ENCODE results near the gene MCF2.

MCF2 gene

GRCh38 chrX:139532834-139533233, 175.1 kb downstream of the MCF2 start (continued):
- TF ChIP-seq AEBP2 (tag by site-specific recombination; IDR thresholded peaks at IDR 0.05; ENCODE audit: borderline replicate concordance) = no peak
- TF ChIP-seq TRIM28 (IDR thresholded peaks at IDR 0.05; ENCODE audit: borderline replicate concordance, low read length) = no peak
- no peak for TF ChIP-seq ZNF10 (tag by site-specific recombination; IDR thresholded peaks at IDR 0.05)
